ENCODE results near the gene LHFPL2. TPM values are rescaled to one million over a fixed set of nuclear protein-coding genes. Genes with fewer than 3 reads are reported as not detected.

The LHFPL2 gene
- total and polyA plus RNA-seq, 9 of the 15 experiments (the other 6 are each of a cell fraction or from before 2014, with no cell fraction given) = 1.0 to 6.6 (median 4.6) TPM

DNA sequence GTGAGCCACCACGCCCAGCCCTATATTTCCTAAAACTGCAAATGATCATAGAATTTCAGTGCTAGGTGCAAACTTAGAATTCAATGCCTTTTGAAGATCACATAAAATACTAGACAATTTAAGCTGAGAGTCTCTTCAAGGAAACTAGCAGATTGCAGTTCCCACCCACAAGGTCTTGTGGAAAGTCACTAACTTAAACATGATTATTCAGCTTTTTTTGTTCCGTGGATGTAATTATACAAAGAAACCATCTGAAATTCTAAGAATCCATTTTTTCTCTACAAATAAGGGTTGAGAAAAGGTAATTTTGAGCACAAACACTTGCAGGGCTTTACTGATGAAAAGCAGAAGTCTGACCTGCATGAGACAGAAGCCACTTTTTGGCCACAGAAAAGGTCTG, 4.5 kb upstream of the LHFPL2 start (continued):
- TF ChIP-seq ZNF583 (CRISPR knock-in tag; IDR thresholded peaks at IDR 0.05) (no peak), SMARCB1 (IDR thresholded peaks at IDR 0.05; ENCODE audit: insufficient read length, low read depth) (no peak), ZC3H8 (IDR thresholded peaks at IDR 0.05) (no peak), XRCC4 (IDR thresholded peaks at IDR 0.05; ENCODE audit: extremely low read depth, insufficient read depth, insufficient read length) (no peak)

DNA sequence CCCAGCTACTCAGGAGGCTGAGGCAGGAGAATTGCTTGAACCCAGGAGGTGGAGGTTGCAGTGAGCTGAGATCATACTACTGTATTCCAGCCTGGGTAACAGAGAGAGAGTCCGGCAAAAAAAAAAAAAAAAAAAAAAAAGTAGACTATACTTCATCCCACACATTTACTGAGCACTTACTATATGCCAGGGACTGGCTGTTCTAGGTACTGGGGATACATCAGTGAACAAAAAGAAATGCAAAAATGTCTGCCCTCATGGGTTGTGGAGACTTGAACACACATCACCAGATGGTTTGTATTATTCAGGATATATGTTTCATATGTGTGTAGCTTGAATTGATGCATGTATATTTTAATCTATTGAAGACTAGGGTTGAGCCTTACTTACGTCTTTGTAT, 2.9 kb upstream of the LHFPL2 start:
- no peak overlapping the region for H3K4me2 ChIP-seq (ENCODE audit: insufficient read depth, low read length)
- intact Hi-C loops (cut with micrococcal nuclease) (loop anchor here (10.0 kb wide), 1 partner anchor 233 kb away; no protein-coding TSS in a partner anchor), in situ Hi-C loops (cut with MboI) (no loop called here)
- POLR2A ChIA-PET = interaction anchor here (1.1 kb wide), 1 partner anchor 97 kb away, joined by 3 read pairs; no protein-coding TSS in a partner anchor
- H3K4me1 ChIP-seq (replicated peaks in 1 of 2; ENCODE audit: control insufficient read depth in 2 of 2, insufficient read depth in 2 of 2, low read length in 2 of 2) = peaks cover 19% of the 10 kb centered on the region in 2 experiments; a peak in 4 of 5 replicates
- H3K27ac ChIP-seq (ENCODE audit: extremely low read depth, low read depth, low read length) = no peak overlapping the region
- no TSS peak for BruUV-seq (replicated peaks)
- H2AFZ ChIP-seq (ENCODE audit: low read depth, low read length) = no peak overlapping the region
- no peak overlapping the region for H3K4me3 ChIP-seq
- H3K9ac ChIP-seq (ENCODE audit: insufficient read depth in 1 of 2, low read depth in 2 of 2, low read length in 2 of 2) = no peak overlapping the region
- no peaks in the 10 kb centered on the region; a peak in 1 of 5 replicates for H3K27me3 ChIP-seq (ENCODE audit: control insufficient read depth in 2 of 2, insufficient read depth in 2 of 2, low read length in 2 of 2)
- H3K9me1 ChIP-seq (ENCODE audit: control insufficient read depth, insufficient read depth, low read length) = no peaks in the 10 kb centered on the region
- no peak for TF ChIP-seq TAF1 (IDR thresholded peaks at IDR 0.05; ENCODE audit: control insufficient read depth, extremely low read depth, insufficient read depth, low read length, severe bottlenecking)
- TF ChIP-seq RBM25 (IDR thresholded peaks at IDR 0.05; ENCODE audit: low read depth, low read length, severe bottlenecking) = peak; percentile 23
- no peak for ATAC-seq
- no peaks in the 10 kb centered on the region for H3K9me3 ChIP-seq (replicated peaks; ENCODE audit: control insufficient read depth, insufficient read depth, low read depth, low read length)
- H4K20me1 ChIP-seq (replicated peaks; ENCODE audit: control insufficient read depth, insufficient read depth, low read length) = no peaks in the 10 kb centered on the region
- no peak for FAIRE-seq
- WGBS (ENCODE audit: insufficient coverage, low coverage, missing lambda C conversion rate) = 61% methylated on average over 1 of the region's 2 CpGs
- no peak for DNase-seq (ENCODE audit: extremely low read depth in 1 of 4, low spot score in 3 of 4)
- H3K36me3 ChIP-seq (ENCODE audit: control insufficient read depth, insufficient read depth, low read length) = no peaks in the 10 kb centered on the region
- CTCF ChIA-PET (ENCODE audit: low intra/inter-chr PET ratio) = no interaction called here
- no peaks in the 10 kb centered on the region for H3K79me2 ChIP-seq (ENCODE audit: control insufficient read depth, insufficient read depth, low read length)

All from K562 (cell line).